Measurements from ENCODE around the gene YWHAB. TPM values are rescaled to one million over a fixed set of nuclear protein-coding genes. Genes with fewer than 3 reads are reported as not detected.

YWHAB gene
- total RNA-seq, 1 experiment from 2014 or later = 267 TPM

- BruUV-seq (replicated peaks) = no TSS peak
- ATAC-seq = no peak
- TF ChIP-seq, protein P1, sequence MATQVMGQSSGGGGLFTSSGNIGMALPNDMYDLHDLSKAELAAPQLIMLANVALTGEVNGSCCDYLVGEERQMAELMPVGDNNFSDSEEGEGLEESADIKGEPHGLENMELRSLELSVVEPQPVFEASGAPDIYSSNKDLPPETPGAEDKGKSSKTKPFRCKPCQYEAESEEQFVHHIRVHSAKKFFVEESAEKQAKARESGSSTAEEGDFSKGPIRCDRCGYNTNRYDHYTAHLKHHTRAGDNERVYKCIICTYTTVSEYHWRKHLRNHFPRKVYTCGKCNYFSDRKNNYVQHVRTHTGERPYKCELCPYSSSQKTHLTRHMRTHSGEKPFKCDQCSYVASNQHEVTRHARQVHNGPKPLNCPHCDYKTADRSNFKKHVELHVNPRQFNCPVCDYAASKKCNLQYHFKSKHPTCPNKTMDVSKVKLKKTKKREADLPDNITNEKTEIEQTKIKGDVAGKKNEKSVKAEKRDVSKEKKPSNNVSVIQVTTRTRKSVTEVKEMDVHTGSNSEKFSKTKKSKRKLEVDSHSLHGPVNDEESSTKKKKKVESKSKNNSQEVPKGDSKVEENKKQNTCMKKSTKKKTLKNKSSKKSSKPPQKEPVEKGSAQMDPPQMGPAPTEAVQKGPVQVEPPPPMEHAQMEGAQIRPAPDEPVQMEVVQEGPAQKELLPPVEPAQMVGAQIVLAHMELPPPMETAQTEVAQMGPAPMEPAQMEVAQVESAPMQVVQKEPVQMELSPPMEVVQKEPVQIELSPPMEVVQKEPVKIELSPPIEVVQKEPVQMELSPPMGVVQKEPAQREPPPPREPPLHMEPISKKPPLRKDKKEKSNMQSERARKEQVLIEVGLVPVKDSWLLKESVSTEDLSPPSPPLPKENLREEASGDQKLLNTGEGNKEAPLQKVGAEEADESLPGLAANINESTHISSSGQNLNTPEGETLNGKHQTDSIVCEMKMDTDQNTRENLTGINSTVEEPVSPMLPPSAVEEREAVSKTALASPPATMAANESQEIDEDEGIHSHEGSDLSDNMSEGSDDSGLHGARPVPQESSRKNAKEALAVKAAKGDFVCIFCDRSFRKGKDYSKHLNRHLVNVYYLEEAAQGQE (IDR thresholded peaks at IDR 0.05; ENCODE audit: insufficient read depth in 1 of 2, low read depth in 2 of 2, low read length in 1 of 2) = no peak
- no peak for TF ChIP-seq TCF7L2 (IDR thresholded peaks at IDR 0.05; ENCODE audit: low read depth, low read length)
- TF ChIP-seq, protein P2, sequence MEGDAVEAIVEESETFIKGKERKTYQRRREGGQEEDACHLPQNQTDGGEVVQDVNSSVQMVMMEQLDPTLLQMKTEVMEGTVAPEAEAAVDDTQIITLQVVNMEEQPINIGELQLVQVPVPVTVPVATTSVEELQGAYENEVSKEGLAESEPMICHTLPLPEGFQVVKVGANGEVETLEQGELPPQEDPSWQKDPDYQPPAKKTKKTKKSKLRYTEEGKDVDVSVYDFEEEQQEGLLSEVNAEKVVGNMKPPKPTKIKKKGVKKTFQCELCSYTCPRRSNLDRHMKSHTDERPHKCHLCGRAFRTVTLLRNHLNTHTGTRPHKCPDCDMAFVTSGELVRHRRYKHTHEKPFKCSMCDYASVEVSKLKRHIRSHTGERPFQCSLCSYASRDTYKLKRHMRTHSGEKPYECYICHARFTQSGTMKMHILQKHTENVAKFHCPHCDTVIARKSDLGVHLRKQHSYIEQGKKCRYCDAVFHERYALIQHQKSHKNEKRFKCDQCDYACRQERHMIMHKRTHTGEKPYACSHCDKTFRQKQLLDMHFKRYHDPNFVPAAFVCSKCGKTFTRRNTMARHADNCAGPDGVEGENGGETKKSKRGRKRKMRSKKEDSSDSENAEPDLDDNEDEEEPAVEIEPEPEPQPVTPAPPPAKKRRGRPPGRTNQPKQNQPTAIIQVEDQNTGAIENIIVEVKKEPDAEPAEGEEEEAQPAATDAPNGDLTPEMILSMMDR (IDR thresholded peaks at IDR 0.05) = no peak
- no peak for TF ChIP-seq SIN3A (IDR thresholded peaks at IDR 0.05; ENCODE audit: borderline replicate concordance, insufficient read depth, low read depth, low read length)
- no peak for TF ChIP-seq POLR2AphosphoS5 (IDR thresholded peaks at IDR 0.05; ENCODE audit: low read depth, low read length)
- CTCF ChIA-PET = no interaction called here
- Histone ChIP-seq H3K4me3 (ENCODE audit: low read depth in 2 of 2, low read length in 2 of 2) (no peak overlapping the region), H3K9me3 (ENCODE audit: control insufficient read depth, insufficient read depth, low read depth, low read length) (no peaks in the 10 kb centered on the region), H3K27me3 (ENCODE audit: control insufficient read depth, insufficient read depth, low read length) (no peaks in the 10 kb centered on the region), H3K36me3 (ENCODE audit: control insufficient read depth, insufficient read depth, low read length) (peaks cover 6% of the 10 kb centered on the region; the same call in 1 of the 2 replicates), H3K27ac (ENCODE audit: low read length) (no peak overlapping the region), H3K4me1 (ENCODE audit: control insufficient read depth, insufficient read depth, low read length) (no peaks in the 10 kb centered on the region)
- DNase-seq (ENCODE audit: low read depth, low spot score) = no peak
- in situ Hi-C loops (cut with HindIII; ENCODE audit: low pct_unique_long_range_greater_than_20kb, low sequenced_read_pairs) = no loop called here
- intact Hi-C loops (cut with micrococcal nuclease; ENCODE audit: unreplicated experiment) = no loop called here
- POLR2A ChIA-PET = interaction anchor here (0.6 kb wide), 1 partner anchor 42 kb away, joined by 3 read pairs; no protein-coding TSS in a partner anchor
Observed at GRCh38 chr20:44916586-44916985, 31.1 kb downstream of the YWHAB start.

- ATAC-seq = no peak
- no peak for DNase-seq (ENCODE audit: low read depth, low spot score)
- no TSS peak for BruUV-seq (replicated peaks)
- in situ Hi-C loops (cut with HindIII; ENCODE audit: low pct_unique_long_range_greater_than_20kb, low sequenced_read_pairs) = no loop called here
- CTCF ChIA-PET = interaction anchor here (0.7 kb wide), 1 partner anchor 232 kb away, joined by 6 read pairs; no protein-coding TSS in a partner anchor
- TF ChIP-seq, protein P1 (IDR thresholded peaks at IDR 0.05; ENCODE audit: insufficient read depth in 1 of 2, low read depth in 2 of 2, low read length in 1 of 2) = no peak
- TF ChIP-seq, protein P2 (IDR thresholded peaks at IDR 0.05) = no peak
- no peak for TF ChIP-seq TCF7L2 (IDR thresholded peaks at IDR 0.05; ENCODE audit: low read depth, low read length)
- TF ChIP-seq POLR2AphosphoS5 (IDR thresholded peaks at IDR 0.05; ENCODE audit: low read depth, low read length) = no peak
- no peak for TF ChIP-seq SIN3A (IDR thresholded peaks at IDR 0.05; ENCODE audit: borderline replicate concordance, insufficient read depth, low read depth, low read length)
- Histone ChIP-seq H3K4me3 (ENCODE audit: low read depth in 2 of 2, low read length in 2 of 2) (no peak overlapping the region), H3K36me3 (ENCODE audit: control insufficient read depth, insufficient read depth, low read length) (peaks cover 6% of the 10 kb centered on the region; the same call in 1 of the 2 replicates), H3K9me3 (ENCODE audit: control insufficient read depth, insufficient read depth, low read depth, low read length) (no peaks in the 10 kb centered on the region), H3K4me1 (ENCODE audit: control insufficient read depth, insufficient read depth, low read length) (no peaks in the 10 kb centered on the region), H3K27me3 (ENCODE audit: control insufficient read depth, insufficient read depth, low read length) (no peaks in the 10 kb centered on the region), H3K27ac (ENCODE audit: low read length) (no peak overlapping the region)
- intact Hi-C loops (cut with micrococcal nuclease; ENCODE audit: unreplicated experiment) = no loop called here
- POLR2A ChIA-PET = interaction anchor here (0.6 kb wide), 1 partner anchor 42 kb away, joined by 3 read pairs; no protein-coding TSS in a partner anchor
Observed at GRCh38 chr20:44917399-44917798, 31.9 kb downstream of the YWHAB start.
